Body of pancreas (tissue), 4 donors: ENCODE data around the gene SAC3D1. TPM values are rescaled to one million over a fixed set of nuclear protein-coding genes. Genes with fewer than 3 reads are reported as not detected.

Source experiments
- ATAC-seq: fragments of 150-250 bp; one replicate; pipeline ENCODE4 v1.9.1; 2016
- DNase-seq, 4 donors: peaks; one replicate each; pipeline ENCODE4 v3.0.0-alpha.2; 2019
- H3K27ac ChIP-seq, 4 donors: fragments of 200-600 bp; sonication (generic); 1 replicate in 3 of 4; 2 replicates in 1 of 4; pipeline versions ENCODE4 v1.5.1 to v1.6.1; 2016 to 2019; ENCODE audit warnings: mild to moderate bottlenecking in 1 of 4, mixed read lengths in 1 of 4, moderate library complexity in 1 of 4
- H3K27me3 ChIP-seq, 2 donors: fragments of 200-600 bp; sonication (generic); one replicate each; pipeline ENCODE4 v1.6.0; 2016; ENCODE audit warnings: mild to moderate bottlenecking in 1 of 2
- H3K36me3 ChIP-seq, 2 donors: fragments of 200-600 bp; sonication (generic); replicated peaks in 1 of 2; 2 replicates each; pipeline ENCODE4 v1.5.1; 2016; ENCODE audit warnings: low read depth in 2 of 2; ENCODE audit not compliant: insufficient read depth in 1 of 2
- H3K4me1 ChIP-seq: fragments of 200-600 bp; sonication (generic); one replicate; pipeline ENCODE4 v1.6.0; 2016
- H3K4me3 ChIP-seq, 2 donors: fragments of 200-600 bp; sonication (generic); 1 replicate in 1 of 2; 2 replicates in 1 of 2; pipeline ENCODE4 v1.5.1; 2016 to 2019
- H3K9me3 ChIP-seq, 3 donors: fragments of 200-600 bp; sonication (generic); 1 replicate in 2 of 3; 2 replicates in 1 of 3; pipeline ENCODE4 v1.5.1; 2016
- CTCF ChIP-seq, 7 experiments: fragments of 450-650 bp in 4 of 7; fragments of 200-600 bp in 3 of 7; sonication (generic) in 3 of 7; IDR thresholded peaks; one replicate each; pipeline ENCODE4 v1.5.1; 2016 to 2019; ENCODE audit warnings: antibody characterized with exemption in 7 of 7
- POLR2A ChIP-seq, 3 donors: fragments of 450-650 bp; IDR thresholded peaks; one replicate each; pipeline ENCODE4 v1.6.1; 2016; ENCODE audit warnings: antibody characterized with exemption in 3 of 3, mild to moderate bottlenecking in 2 of 3
- WGBS, 2 donors: methylation state at CpG; one replicate each; pipeline ENCODE4 v1.1.5; 2017; 5-methylcytosine and 5-hydroxymethylcytosine counted together
- intact Hi-C: fragments of 100-400 bp; cut with DNase I; formaldehyde crosslinking; loops from one replicate; pipeline ENCODE4 v1.15.1; 2023
- total RNA-seq, 2 donors: library from RNA; depleted of rRNA; stranded (reverse); fragments of >200 nt; gene quantifications; one replicate each; pipeline ENCODE4 v1.1.0, GENCODE V29; 2016

The SAC3D1 gene
- total RNA-seq, 2 donors from 2014 or later, result 5.4 to 30.3 TPM

DNA sequence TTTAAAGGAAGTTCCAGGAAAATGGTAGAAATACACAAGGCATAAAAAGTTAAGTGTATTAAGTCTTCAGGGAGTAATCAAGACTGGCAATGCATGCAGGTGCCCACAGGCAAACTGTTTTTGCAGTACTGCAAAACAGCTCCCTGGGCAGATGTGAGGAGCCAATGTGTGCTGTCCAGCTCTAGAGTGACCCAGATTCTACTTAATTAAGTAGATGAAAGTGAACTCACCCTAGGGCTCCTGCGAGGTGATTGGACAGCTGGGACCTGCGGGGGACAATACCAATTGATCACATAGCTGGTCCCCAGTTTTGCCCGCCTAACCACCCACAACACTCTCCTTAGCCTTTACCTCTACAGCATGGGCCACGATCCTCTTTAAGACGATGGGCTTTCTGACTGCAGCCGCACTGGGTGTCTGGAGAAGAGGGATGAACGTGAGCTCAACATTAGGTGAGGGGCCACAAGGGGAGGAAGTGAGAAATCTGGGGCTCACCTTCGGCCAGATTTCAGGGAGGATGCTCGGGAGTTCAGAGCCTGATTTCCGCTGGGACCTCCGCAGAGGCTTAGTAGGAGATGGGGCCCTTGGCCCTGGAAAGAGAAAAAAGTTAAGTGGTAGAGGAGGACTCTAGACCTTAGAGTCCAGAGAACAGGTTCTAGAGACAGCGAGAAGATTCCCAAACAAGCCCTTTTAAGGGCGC, 42.3 kb downstream of the SAC3D1 start:
- ATAC-seq (no peak), DNase-seq (no peak)
- intact Hi-C loops, result no loop called here
- Histone ChIP-seq H3K9me3 (no peaks in the 10 kb centered on the region), H3K4me1 (peaks cover 19% of the 10 kb centered on the region), H3K4me3 (peak overlapping the region; percentile 56 to 86), H3K27me3 (no peaks in the 10 kb centered on the region), H3K27ac (peak overlapping the region in 3 of 4 donors; percentile 88 to 91 (median 91)), H3K36me3 (peaks cover 0 to 16% of the 10 kb centered on the region in 2 donors)
- TF ChIP-seq POLR2A (IDR thresholded peaks at IDR 0.05), result no peak
- TF ChIP-seq CTCF (IDR thresholded peaks at IDR 0.05), result no peak
- 3 to 4% methylated on average over 13 of the region's 13 CpGs for WGBS, 2 donors

- peaks cover 17% of the 10 kb centered on the region for H3K4me1 ChIP-seq
- TF ChIP-seq POLR2A (IDR thresholded peaks at IDR 0.05), result peak; percentile 44 to 83 (median 80)
- peak in 1 of 7 experiments; percentile 21 for TF ChIP-seq CTCF (IDR thresholded peaks at IDR 0.05)
- WGBS, 2 donors, result 0 to 2% methylated on average over 18 to 78 of the region's 79 CpGs
- peaks cover 0 to 20% of the 10 kb centered on the region in 2 donors for H3K36me3 ChIP-seq
- no peaks in the 10 kb centered on the region for H3K9me3 ChIP-seq
- DNase-seq (peak; percentile 96 to 97 (median 96)), ATAC-seq (peak; percentile 99)
- intact Hi-C loops, result no loop called here
- H3K27ac ChIP-seq, result peak within 1 kb of the TSS; percentile 73 to 91 (median 90)
- H3K4me3 ChIP-seq, result peak within 1 kb of the TSS; percentile 56 to 86
- H3K27me3 ChIP-seq, result no peaks in the 10 kb centered on the region
Measured at GRCh38 chr11:65083834-65084597, 43.0 kb downstream of the SAC3D1 start, which contains the start of the genes CDCA5 and ZFPL1. CDCA5 (minus strand) TSS chr11:65084040; CDS start chr11:65083978, 62 bp downstream. ZFPL1 (plus strand) TSS chr11:65084222; CDS start chr11:65084699, 477 bp downstream.

GRCh38 chr11:65084598-65085375, 43.8 kb downstream of the SAC3D1 start:
- Histone ChIP-seq H3K36me3 (peaks cover 0 to 21% of the 10 kb centered on the region in 2 donors), H3K9me3 (no peaks in the 10 kb centered on the region), H3K4me1 (peaks cover 17% of the 10 kb centered on the region), H3K27ac (peak overlapping the region; percentile 73 to 91 (median 90)), H3K4me3 (peak overlapping the region; percentile 56 to 86), H3K27me3 (no peaks in the 10 kb centered on the region)
- intact Hi-C loops, result no loop called here
- TF ChIP-seq CTCF (IDR thresholded peaks at IDR 0.05), result no peak
- TF ChIP-seq POLR2A (IDR thresholded peaks at IDR 0.05), result no peak
- 30 to 31% methylated on average over 12 to 23 of the region's 23 CpGs for WGBS, 2 donors
- no peak for ATAC-seq
- no peak for DNase-seq

GRCh38 chr11:65085446-65085845, 44.4 kb downstream of the SAC3D1 start:
- H3K9me3 ChIP-seq, result no peaks in the 10 kb centered on the region
- intact Hi-C loops, result no loop called here
- H3K27ac ChIP-seq, result no peak overlapping the region
- no peaks in the 10 kb centered on the region for H3K27me3 ChIP-seq
- TF ChIP-seq POLR2A (IDR thresholded peaks at IDR 0.05), result no peak
- peaks cover 0 to 21% of the 10 kb centered on the region in 2 donors for H3K36me3 ChIP-seq
- DNase-seq (no peak), ATAC-seq (no peak)
- no peak overlapping the region for H3K4me3 ChIP-seq
- H3K4me1 ChIP-seq, result peaks cover 17% of the 10 kb centered on the region
- WGBS, 2 donors, result 77 to 86% methylated on average over 4 of the region's 4 CpGs
